ENCODE data around the gene FKBP10.

DNA sequence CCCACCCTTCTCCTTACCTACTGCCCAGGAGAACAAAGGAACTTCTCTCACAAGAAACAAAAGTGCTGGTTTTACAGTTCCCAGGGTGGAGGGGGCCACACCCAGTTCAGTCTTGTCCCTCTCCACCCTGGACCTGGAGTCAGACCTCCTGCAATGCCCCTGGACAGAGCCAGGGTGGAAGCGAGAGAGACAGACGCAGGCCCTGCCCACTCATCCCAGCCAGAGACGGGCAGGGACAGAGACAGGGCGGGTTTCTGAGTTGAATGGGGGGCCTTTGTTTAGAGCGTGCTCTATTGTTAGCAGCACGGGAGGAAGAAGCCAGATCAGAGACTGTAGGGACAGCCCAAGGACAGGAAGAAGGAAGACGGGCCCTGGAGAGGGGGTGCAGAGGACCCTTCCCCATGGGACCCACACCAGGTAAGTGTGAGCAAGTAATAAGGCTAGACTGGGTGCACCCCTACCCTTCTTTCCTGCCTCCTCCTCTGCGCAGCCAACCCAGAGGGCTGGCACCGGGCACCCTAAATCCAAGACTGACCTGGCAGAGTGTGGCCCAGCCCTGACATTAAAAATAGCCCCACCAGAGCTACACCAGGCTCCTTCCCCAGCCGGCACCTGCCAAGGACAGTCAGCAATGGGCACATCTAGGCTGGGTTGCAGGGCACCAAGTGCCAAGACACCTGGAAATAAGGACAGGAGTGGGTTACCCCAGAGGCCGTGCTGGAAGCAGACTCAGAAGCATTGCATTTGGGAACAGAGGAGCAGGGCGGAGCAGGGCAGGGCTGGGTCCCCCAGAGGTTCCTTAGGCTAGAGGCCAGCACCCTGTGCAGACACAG lies 37.2 kb upstream of the FKBP10 start:
- TF ChIP-seq, protein P1, sequence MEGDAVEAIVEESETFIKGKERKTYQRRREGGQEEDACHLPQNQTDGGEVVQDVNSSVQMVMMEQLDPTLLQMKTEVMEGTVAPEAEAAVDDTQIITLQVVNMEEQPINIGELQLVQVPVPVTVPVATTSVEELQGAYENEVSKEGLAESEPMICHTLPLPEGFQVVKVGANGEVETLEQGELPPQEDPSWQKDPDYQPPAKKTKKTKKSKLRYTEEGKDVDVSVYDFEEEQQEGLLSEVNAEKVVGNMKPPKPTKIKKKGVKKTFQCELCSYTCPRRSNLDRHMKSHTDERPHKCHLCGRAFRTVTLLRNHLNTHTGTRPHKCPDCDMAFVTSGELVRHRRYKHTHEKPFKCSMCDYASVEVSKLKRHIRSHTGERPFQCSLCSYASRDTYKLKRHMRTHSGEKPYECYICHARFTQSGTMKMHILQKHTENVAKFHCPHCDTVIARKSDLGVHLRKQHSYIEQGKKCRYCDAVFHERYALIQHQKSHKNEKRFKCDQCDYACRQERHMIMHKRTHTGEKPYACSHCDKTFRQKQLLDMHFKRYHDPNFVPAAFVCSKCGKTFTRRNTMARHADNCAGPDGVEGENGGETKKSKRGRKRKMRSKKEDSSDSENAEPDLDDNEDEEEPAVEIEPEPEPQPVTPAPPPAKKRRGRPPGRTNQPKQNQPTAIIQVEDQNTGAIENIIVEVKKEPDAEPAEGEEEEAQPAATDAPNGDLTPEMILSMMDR (IDR thresholded peaks at IDR 0.05) = no peak
- no peak for TF ChIP-seq POLR2A (IDR thresholded peaks at IDR 0.05)
- TF ChIP-seq POLR2AphosphoS5 (IDR thresholded peaks at IDR 0.05) = no peak

Measured in breast epithelium (tissue), 3 donors.